Stimulated activated CD4-positive, alpha-beta T cell treated with anti-CD3 and anti-CD28 coated beads, Interleukin-4, amount 100 ng/mL, for 4 hours (primary cell): ENCODE measurements around the gene SEMA3G.

Source experiments
- DNase-seq, 2 experiments: peaks; one replicate each; pipeline ENCODE4 v3.0.0-alpha.2; 2020

SEMA3G gene

GRCh38 chr3:52444860-52445793, at the start of gene SEMA3G:
Gene SEMA3G, minus strand, starts transcription at chr3:52445103. Its CDS starts 76 bp downstream, at chr3:52445027.
- DNase-seq, result peak; percentile 50 to 69

DNA sequence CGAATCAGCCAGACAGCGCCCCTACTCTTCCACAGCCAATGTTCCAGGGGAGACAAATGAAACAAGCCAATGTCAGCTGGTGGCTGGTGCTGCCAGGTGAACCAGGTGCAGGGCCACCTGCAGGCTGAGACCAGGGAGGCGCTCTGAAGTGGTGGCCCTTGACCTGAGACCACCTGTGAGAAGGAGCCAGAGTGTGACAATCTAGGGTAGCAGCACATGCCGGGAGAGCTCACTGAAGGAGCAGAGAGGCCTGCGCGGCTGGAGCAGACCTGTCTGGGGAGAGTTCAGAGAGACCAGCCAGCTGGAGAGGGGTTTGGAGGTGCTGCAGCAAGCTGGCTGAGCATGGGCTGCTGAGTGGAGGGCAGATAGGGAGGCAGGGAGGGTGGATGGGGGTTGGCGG, 49.5 kb upstream of the SEMA3G start:
- no peak for DNase-seq

- DNase-seq, result no peak
These were observed 48.5 kb upstream of the SEMA3G start for GRCh38 chr3:52493232-52494017.

GRCh38 chr3:52492059-52492458, 47.2 kb upstream of the SEMA3G start:
- no peak for DNase-seq

GRCh38 chr3:52490939-52491526, 46.1 kb upstream of the SEMA3G start:
- no peak for DNase-seq

GRCh38 chr3:52490035-52490938, 45.4 kb upstream of the SEMA3G start:
- no peak for DNase-seq

- DNase-seq, result no peak
These were observed 44.5 kb upstream of the SEMA3G start for GRCh38 chr3:52489453-52489852.

GRCh38 chr3:52488746-52489145, 43.8 kb upstream of the SEMA3G start:
- DNase-seq, result no peak

DNA sequence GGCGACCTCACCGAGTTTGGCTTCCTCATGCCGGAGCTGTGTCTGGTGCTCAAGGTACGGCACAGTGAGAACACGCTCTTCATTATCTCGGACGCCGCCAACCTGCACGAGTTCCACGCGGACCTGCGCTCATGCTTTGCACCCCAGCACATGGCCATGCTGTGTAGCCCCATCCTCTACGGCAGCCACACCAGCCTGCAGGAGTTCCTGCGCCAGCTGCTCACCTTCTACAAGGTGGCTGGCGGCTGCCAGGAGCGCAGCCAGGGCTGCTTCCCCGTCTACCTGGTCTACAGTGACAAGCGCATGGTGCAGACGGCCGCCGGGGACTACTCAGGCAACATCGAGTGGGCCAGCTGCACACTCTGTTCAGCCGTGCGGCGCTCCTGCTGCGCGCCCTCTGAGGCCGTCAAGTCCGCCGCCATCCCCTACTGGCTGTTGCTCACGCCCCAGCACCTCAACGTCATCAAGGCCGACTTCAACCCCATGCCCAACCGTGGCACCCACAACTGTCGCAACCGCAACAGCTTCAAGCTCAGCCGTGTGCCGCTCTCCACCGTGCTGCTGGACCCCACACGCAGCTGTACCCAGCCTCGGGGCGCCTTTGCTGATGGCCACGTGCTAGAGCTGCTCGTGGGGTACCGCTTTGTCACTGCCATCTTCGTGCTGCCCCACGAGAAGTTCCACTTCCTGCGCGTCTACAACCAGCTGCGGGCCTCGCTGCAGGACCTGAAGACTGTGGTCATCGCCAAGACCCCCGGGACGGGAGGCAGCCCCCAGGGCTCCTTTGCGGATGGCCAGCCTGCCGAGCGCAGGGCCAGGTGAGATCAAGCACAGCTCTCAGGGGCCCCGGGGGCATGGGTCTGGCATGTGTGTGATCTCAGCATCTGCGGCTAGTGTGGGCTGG, 43.1 kb upstream of the SEMA3G start:
- no peak for DNase-seq

GRCh38 chr3:52487050-52487787, 42.3 kb upstream of the SEMA3G start:
- DNase-seq, result no peak

GRCh38 chr3:52484680-52485461, 40.0 kb upstream of the SEMA3G start:
- no peak for DNase-seq

DNA sequence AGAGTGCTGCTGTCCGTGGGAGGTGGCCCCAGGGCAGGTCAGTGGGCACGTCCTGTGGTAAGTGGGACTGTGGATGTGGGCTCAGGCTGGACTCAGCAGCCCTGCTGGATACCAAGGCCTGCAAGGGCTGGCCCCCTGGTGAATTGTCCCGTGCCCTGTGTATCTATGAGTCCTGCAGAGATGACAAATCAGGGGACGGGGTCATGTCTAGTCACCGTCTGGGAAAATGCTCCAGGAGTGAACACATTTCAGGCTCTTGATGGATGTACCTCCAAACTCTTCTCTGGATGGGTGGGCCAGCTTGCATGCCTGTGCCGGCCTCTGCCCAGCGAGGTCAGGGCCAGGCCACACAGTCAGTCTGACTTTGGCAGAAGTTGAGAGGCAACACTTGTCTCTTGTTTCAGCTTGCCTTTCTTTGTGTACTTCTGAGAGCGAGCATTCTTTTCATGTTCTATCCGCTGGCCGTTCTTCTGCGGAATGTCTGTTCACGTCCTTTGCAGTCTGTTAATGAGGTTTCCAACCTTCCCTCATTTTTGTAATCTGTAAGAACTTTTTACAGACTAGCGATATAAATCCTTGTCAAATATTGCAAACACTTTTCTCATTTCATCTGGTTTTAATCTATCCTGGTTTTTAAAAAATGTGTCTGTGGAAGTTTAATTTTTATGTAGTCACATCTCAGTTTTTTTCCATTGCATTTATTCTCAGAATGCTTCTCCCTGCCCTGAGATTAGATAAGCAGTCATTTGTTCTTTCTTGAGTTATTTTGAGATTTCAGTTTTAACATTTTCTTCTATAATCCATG, 38.9 kb upstream of the SEMA3G start:
- DNase-seq, result no peak

DNA sequence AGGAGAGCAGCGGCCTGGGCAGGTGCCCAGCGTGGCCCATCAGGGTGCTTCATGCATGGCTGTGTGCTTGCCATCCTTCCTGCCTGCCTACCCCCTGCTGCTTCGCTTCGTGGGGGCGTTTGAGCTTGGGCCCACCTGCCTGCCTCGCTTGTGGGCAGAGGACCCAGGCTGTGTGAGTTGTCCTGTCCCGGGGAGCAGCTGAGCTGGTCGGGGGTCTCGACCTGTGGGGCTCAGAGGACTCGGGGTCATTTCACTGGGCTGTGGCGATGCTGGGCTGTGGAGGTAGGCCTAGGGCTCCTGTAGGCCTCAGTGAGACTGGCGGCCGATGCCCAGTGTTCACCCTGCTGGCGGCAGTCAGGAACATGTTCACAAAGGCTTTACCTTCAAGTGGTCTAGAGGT, 38.2 kb upstream of the SEMA3G start:
- no peak for DNase-seq

- no peak for DNase-seq
These were observed 37.1 kb upstream of the SEMA3G start for GRCh38 chr3:52481819-52482521.

DNA sequence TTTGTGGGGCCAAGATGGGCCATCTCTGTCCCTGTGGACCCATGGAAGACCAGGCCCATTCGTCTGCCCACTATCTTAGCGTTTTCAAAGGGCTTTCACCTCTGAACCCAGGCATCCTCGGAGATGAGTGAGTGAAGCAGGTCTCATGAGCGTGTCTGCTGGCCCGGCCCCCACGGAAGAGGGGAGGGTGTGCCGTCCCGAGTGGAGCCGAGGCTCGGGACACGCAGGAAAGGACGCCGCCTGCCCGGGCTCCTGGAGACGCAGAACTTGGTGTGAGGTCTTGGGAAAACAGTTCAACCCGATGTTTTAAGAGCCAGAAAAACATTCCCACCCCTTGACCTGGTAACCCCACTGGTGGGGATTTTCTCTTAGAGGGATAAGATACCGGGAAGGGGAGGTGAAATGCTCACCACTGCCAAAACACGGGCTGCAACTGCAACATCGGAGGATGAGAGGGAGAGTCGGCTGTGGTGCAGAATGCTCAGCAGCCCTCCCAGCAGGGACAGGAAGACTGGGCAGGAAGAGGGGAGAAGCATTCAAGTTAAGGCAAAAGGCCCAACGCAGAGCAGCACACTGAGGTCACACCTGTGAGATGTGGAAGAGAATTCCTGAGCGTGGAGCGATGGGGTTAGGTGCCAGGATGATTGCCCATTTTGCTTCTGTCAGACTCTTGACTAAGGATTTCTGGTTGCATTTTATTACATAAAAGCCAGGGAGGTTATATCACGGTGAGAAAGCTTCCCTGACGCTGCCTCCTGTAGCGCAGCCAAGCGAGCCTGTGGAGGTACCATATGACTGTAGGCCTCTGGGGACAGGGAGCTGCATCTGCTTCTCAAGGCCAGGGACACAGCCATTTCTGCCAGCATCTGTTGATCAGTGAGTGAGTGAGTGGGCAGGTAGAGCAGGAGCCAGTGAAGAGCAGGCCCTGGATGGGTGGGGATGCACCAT, 36.1 kb upstream of the SEMA3G start:
- no peak for DNase-seq

DNA sequence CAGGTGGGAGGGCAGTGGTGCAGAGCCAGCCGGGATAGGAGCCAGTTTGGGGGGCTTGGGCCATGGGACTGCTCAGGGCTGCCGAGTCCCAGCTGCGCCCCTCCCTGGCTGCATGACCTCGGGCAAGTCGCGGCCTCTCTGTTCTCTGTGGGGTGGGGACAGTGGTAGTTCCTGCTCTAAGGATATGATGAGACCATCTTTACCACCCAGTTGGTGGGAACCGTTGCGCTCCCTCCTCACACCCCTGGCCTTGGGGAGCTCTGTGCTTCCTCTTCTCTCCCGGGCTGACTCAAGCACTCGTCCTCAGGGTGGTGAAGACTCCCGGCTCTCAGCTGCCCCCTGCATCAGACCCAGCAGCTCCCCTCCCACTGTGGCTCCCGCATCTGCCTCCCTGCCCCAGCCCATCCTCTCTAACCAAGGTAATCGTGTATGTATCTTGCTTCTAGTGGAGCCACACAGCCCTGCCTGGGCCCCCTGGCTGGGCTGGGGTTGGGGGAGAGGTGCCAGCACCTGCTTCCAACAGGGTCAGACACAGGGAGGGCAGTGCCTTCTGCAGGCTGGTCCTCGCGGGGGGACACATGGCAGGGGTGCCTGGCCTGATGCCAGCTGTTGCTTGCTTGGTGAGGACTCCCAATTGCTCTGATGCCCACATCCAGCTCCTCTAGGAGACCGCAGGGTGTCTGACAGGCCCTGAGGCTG, 35.1 kb upstream of the SEMA3G start:
- no peak for DNase-seq
